ENCODE measurements around the gene PTPN7.

Gene PTPN7

GRCh38 chr1:202202500-202203168 is 42.2 kb upstream of the PTPN7 start:
- no peak for DNase-seq (ENCODE audit: low spot score)
- TF ChIP-seq CTCF (IDR thresholded peaks at IDR 0.05; ENCODE audit: extremely low read depth, missing control alignments): no peak

- TF ChIP-seq CTCF (IDR thresholded peaks at IDR 0.05; ENCODE audit: extremely low read depth, missing control alignments): no peak
- no peak for DNase-seq (ENCODE audit: low spot score)
These were observed 41.6 kb upstream of the PTPN7 start for GRCh38 chr1:202201971-202202370.

- DNase-seq (ENCODE audit: low spot score): no peak
- TF ChIP-seq CTCF (IDR thresholded peaks at IDR 0.05; ENCODE audit: extremely low read depth, missing control alignments): no peak
These were observed 40.9 kb upstream of the PTPN7 start for GRCh38 chr1:202201266-202201665.

- no peak for TF ChIP-seq CTCF (IDR thresholded peaks at IDR 0.05; ENCODE audit: extremely low read depth, missing control alignments)
- DNase-seq (ENCODE audit: low spot score): no peak
These were observed 40.3 kb upstream of the PTPN7 start for GRCh38 chr1:202200669-202201068.

- TF ChIP-seq CTCF (IDR thresholded peaks at IDR 0.05; ENCODE audit: extremely low read depth, missing control alignments): no peak
- DNase-seq (ENCODE audit: low spot score): no peak
These were observed 39.7 kb upstream of the PTPN7 start for GRCh38 chr1:202200112-202200548.

- TF ChIP-seq CTCF (IDR thresholded peaks at IDR 0.05; ENCODE audit: extremely low read depth, missing control alignments): no peak
- DNase-seq (ENCODE audit: low spot score): no peak
These were observed 38.9 kb upstream of the PTPN7 start for GRCh38 chr1:202199040-202199889.

GRCh38 chr1:202198366-202198724 is 37.9 kb upstream of the PTPN7 start:
- no peak for DNase-seq (ENCODE audit: low spot score)
- TF ChIP-seq CTCF (IDR thresholded peaks at IDR 0.05; ENCODE audit: extremely low read depth, missing control alignments): no peak

All from GM20000 (cell line).